Measurements from ENCODE around the gene AP4E1.
"Not testable (repeated sequence)": the region's sequence is repeated elsewhere in the genome, so short reads cannot be mapped to it uniquely, and the experiment has no call there.

Gene AP4E1

GRCh38 chr15:50954837-50955236, 46.4 kb downstream of the AP4E1 start:
- DNase-seq = not testable (repeated sequence)

GRCh38 chr15:50959717-50960116, 51.2 kb downstream of the AP4E1 start:
- no peak for DNase-seq

- DNase-seq = no peak
Measured at GRCh38 chr15:50964075-50964474, 55.6 kb downstream of the AP4E1 start.

- no peak for DNase-seq
Measured at GRCh38 chr15:50968353-50968752, 59.9 kb downstream of the AP4E1 start.

GRCh38 chr15:50970524-50970923, 62.0 kb downstream of the AP4E1 start:
- no peak for DNase-seq

GRCh38 chr15:50971115-50971514, 62.6 kb downstream of the AP4E1 start:
- DNase-seq = no peak

- DNase-seq = no peak
Measured at GRCh38 chr15:50971542-50971941, 63.1 kb downstream of the AP4E1 start.

- DNase-seq = no peak
Measured at GRCh38 chr15:50973605-50974004, 65.1 kb downstream of the AP4E1 start.

- DNase-seq = no peak
Measured at GRCh38 chr15:50977162-50977561, 68.7 kb downstream of the AP4E1 start.

GRCh38 chr15:50978580-50978979, 70.1 kb downstream of the AP4E1 start:
- no peak for DNase-seq

GRCh38 chr15:50979041-50979440, 70.6 kb downstream of the AP4E1 start:
- DNase-seq = no peak

GRCh38 chr15:50993598-50993997, 85.1 kb downstream of the AP4E1 start:
- no peak for DNase-seq

- DNase-seq = no peak
Measured at GRCh38 chr15:50996641-50997040, 88.2 kb downstream of the AP4E1 start.

- DNase-seq = no peak
Measured at GRCh38 chr15:50997371-50998051, 89.0 kb downstream of the AP4E1 start.

GRCh38 chr15:51004103-51004551, 95.6 kb downstream of the AP4E1 start:
- DNase-seq = no peak

GRCh38 chr15:51006336-51006985, 98.0 kb downstream of the AP4E1 start:
- no peak for DNase-seq

- no peak for DNase-seq
Measured at GRCh38 chr15:51007131-51007666, 98.7 kb downstream of the AP4E1 start.

GRCh38 chr15:51011212-51011611, 102.7 kb downstream of the AP4E1 start:
- DNase-seq = no peak

- DNase-seq = no peak
Measured at GRCh38 chr15:51016615-51017014, 108.1 kb downstream of the AP4E1 start.

GRCh38 chr15:51022206-51022605, 113.7 kb downstream of the AP4E1 start:
- no peak for DNase-seq

- DNase-seq = no peak
Measured at GRCh38 chr15:51023499-51023898, 115.0 kb downstream of the AP4E1 start.

- DNase-seq = no peak
Measured at GRCh38 chr15:51024735-51025453, 116.4 kb downstream of the AP4E1 start.

- DNase-seq = no peak
Measured at GRCh38 chr15:51025454-51025846, 117.0 kb downstream of the AP4E1 start.

Data from NCI-H345 (cell line).